Activated CD4-positive, CD25-positive, alpha-beta regulatory T cell (primary cell): Measurements from ENCODE around the gene ZDHHC11.
A peak's percentile ranks its signal among the peaks of the same experiment; 100 is the strongest.

ENCODE experiments used
- DNase-seq, 4 experiments: peaks; one replicate each; lab custom pipeline; 2025; lab: John Stamatoyannopoulos, UW

The ZDHHC11 gene, protein sequence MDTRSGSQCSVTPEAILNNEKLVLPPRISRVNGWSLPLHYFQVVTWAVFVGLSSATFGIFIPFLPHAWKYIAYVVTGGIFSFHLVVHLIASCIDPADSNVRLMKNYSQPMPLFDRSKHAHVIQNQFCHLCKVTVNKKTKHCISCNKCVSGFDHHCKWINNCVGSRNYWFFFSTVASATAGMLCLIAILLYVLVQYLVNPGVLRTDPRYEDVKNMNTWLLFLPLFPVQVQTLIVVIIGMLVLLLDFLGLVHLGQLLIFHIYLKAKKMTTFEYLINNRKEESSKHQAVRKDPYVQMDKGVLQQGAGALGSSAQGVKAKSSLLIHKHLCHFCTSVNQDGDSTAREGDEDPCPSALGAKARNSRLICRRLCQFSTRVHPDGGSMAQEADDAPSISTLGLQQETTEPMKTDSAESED

GRCh38 chr5:850511-851006 is at the start of gene ZDHHC11:
Gene ZDHHC11, minus strand, starts transcription at chr5:850986. Its CDS starts 384 bp downstream, at chr5:850602.
- DNase-seq, result no peak

DNA sequence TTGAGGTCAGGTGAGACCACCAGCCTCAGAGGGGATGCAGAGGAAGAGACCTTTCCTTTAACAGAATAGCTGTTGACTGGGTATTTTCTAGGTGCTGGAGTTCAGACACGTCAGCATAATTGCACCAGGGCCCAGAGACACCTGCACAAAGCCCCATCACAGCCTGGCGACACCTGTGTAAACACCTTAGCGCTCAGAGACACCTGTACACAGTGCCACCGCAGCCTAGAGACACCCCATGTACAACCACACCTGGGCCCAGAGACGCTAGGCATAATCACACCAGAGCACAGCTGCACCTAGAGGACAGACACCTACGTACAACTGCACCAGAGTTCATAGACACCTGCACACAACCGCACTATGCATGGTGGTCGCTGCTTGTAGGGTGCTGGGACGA is 42.9 kb upstream of the ZDHHC11 start:
- no peak for DNase-seq

DNA sequence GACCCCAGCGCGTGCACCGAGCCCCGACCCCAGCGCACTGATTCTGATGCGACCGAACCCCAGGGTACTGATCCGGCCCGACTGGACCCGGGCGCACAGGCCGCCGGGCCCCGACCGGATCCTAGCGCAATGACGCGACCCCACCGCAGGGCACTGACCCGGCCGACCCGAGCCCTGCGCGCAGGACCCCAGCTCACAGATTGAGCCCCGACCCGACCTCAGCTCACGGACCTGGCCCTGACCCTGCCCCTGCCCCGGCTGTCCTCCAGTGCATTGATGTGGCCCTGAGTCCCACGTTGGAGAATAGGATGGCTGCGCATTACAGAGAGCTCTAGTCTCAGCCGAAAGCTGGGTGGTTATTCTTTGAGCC is 42.3 kb upstream of the ZDHHC11 start:
- no peak for DNase-seq

DNA sequence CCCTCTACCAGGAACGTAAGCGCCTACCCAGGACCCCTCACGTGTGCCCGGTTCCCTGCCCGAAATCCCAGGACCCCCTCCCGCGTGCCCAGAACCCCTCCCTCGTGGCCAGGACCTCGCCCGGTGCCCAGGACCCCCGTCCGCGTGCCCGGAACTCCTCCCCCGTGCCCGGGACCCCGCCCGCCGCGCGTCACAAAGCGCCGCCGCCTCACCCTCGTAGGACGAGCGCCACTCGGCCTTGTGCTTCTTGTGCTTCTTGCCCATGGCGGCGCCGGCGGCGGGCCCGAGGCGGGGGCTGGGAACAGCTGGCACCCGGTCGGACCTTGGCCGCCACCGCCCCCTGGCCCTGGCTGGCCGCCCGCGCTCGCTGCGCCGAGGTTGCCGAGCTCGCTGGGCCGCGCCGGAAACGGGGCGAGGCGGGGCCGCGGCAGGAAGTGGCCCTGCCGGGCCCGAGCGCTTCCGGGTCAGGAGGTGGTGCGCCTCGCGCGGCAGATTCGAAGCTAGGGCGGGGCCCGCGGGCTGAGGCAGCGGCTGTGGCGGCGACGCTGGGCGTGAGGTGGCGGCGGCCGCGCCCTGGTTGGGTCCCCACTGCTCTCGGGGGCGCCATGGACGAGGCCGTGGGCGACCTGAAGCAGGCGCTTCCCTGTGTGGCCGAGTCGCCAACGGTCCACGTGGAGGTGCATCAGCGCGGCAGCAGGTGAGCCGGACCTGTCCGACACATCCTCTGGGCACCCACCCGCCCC is 41.8 kb upstream of the ZDHHC11 start, which contains the start of the genes BRD9 and TRIP13:
Gene BRD9 (minus strand): TSS at position 408 of the 743 bp plus-strand sequence. CDS start 144 bp downstream, at position 264.
Gene TRIP13 (plus strand): TSS at position 491 of the 743 bp plus-strand sequence. CDS start 115 bp downstream, at position 606.
- peak; percentile 68 to 80 (median 74) for DNase-seq

GRCh38 chr5:891837-892393 is 41.1 kb upstream of the ZDHHC11 start:
- DNase-seq, result no peak

DNA sequence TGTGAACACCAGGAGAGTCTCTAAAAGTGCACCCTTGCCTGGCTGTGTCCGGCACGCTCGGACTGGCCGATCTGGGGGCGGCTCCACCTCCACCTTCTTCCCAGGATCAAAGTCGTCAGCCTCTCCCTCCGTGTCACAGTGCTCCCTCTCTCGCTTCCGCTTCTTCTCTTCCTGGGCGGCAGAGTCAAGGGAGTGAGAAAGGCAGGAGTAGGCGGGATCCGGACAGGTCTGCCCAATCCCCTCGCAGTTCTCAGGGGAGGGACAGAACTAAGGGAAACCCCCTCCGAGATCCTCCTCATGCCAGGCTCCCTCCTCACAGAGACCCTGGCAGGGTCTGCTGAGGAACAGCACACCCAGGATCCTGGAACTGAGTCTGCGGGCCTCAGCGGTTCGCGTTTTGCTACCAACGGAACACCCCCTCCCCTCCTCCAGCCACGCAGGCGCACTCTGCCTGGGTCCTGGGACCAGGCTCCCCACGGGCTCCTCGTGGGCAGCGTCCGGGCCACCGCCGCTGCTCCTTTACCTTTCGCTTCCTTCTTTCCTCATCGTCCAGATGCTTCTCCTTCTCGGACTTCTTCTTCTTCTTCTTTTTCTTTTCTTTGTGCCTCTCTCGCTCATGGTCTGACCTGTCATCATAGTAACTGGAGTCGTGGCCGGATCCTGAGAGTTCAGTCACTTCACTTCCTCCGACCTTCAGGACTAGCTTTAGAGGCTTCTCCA is 40.5 kb upstream of the ZDHHC11 start:
- DNase-seq, result no peak

DNA sequence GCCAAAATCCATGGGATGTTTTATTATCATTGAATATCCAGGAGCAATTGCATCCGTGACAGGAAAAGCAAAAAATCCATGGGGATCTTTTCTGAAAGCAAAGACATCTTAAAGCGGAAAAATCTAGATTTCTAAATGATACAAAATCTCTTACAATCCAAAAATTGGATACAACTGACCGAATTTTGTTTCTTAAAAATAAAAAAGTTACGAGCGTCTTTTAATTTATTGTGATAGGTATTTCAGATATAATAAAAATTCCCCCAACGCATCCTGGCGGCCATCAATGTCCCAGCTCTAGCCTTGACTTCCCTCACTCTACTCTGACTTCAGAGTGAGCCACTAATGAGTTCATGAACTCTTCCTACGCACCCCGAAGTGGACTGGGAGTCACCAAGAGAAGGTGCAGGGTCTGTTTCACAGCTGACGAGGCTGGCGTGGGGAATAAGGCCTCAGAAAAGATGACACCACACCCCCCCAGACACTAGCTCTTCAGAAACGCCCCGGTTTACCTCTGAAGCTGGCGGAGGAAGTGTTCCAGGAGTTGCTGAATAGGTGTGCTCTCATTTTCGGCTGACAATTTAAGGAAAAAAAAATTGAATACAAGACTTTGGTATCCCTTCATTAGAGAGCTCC is 38.4 kb upstream of the ZDHHC11 start:
- DNase-seq, result no peak

- DNase-seq, result no peak
Measured at GRCh38 chr5:888638-889035, 37.9 kb upstream of the ZDHHC11 start.

DNA sequence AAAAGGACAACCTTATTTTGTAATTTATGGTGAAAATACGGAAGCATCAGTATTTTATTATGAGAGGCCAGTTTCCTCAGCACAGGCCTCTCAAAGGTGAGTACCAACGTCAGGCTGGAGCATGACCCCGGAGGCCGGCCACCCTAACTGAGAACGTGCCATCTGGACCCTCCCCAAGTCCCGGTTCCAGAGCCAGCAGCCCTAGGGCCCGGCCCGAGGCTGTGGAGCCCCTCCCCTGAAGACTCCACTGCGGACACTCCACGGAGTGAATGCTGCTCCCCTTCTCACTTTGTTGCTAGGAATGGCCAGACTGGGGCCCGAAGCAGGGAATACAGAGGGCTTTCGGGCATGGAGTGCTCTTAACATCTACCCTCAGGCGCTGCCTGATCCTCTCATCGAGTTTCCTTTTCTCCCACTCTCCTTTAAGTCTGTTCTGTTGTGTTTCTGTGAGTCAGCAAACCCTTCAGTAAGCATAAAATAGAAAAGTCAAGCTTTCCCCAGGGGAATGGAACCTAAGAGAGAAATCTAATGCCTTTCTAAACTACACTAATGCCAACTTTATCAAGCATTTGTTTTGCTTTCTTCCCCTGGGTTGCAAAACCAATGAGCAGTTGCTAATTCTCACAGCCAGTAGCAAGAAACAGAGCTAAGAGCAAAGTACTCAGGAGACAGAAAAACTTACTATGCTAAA is 37.3 kb upstream of the ZDHHC11 start:
- DNase-seq, result no peak

DNA sequence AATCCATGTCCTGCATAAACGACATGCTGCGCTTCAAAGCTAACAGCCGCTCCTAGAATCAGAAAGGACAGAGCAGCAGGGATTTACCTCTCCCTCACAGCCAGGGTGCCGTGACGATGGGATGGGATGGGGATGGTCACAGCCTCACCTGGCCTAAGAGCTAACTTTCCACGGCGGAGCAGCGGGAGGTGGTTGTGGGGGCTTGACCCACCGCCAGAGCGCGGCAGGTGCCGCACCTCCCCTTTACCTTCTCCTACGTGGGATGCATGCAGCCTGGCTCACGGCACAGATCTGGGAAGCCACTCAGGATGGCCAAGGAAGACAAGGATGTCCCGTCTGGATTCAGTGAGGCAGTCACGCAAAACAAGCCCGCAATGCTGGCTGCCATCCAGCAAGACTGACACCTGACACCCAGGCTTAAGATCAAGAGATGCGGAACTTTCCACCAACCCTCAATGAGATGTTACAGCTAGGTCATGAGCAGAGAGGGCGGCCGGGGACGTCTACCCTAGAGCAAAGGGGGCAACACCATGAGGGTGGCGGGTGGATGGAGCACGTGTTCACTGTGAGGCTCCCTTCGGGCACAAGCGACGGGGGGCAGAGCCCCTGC is 36.0 kb upstream of the ZDHHC11 start:
- DNase-seq, result no peak

- no peak for DNase-seq
Measured at GRCh38 chr5:886036-886435, 35.2 kb upstream of the ZDHHC11 start.

- no peak for DNase-seq
Measured at GRCh38 chr5:885529-885928, 34.7 kb upstream of the ZDHHC11 start.

- no peak for DNase-seq
Measured at GRCh38 chr5:885127-885442, 34.3 kb upstream of the ZDHHC11 start.

DNA sequence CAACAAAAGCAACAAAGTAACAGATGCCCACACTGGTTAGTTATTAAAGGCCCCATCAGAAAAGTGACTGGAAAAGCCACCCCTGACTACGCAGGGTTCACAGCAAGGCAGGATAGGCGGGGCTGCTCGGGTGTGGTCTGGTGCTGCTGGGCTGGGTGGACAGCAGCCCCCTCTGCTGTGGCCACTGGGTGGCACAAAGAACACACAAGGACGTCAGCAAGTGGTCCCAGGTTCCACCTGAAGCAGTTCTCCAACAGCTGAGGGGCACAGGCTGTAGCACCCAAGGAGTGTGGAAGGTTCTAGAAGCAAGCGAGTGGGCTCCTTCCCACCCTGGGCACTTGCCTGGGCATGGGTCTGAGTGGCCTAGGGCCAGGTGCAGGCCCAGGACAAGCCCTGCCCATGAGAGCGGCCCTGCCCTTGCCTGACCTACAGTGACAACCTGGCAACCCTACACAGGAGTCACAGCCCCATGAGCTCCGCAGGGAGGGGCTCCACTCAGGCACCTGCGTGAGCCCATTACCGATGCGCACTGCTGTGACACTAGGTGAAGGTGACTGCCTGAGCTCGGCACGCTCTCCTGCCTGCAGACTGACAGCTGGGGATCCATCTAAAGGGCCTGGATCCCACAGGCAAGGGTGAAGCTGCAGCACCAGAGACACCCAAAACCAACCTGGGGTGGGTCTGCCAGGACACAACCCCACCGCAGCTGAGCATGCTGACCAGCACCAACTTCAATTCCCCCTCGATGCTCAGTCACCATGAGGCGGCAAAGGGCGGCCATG is 33.8 kb upstream of the ZDHHC11 start:
- DNase-seq, result no peak

DNA sequence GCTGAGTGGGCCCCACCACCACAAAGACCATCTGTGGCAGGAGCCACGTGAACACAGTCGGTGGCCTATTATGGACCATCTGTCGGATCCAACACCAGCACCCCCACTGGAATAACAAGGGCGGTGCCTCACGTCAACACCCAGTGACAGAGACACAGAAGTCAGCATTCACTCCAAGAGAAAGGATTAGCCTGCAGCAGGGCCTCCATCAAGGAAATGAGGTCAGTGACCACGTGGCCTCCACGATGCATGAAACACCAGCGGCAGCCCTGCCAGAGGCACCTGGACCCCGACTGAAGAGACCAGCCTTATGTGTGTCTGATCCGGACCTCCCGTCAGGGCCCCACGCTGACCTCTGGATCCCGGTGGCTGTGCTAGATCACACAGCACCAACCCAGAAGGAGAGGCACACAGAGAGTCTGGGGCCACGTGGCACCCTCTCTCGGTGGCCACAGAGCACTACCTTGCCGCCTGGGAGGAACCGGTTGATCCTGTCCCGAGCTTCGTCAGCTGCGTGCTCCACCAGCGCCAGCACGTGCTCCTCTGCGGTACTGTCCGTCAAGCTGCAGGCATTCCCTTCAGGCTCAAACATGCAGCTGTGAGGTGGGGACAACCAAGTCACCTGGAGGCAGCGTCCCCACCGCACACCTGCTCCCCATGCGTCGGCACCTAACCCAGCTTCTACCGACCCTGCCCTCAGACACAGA is 32.8 kb upstream of the ZDHHC11 start:
- no peak for DNase-seq

DNA sequence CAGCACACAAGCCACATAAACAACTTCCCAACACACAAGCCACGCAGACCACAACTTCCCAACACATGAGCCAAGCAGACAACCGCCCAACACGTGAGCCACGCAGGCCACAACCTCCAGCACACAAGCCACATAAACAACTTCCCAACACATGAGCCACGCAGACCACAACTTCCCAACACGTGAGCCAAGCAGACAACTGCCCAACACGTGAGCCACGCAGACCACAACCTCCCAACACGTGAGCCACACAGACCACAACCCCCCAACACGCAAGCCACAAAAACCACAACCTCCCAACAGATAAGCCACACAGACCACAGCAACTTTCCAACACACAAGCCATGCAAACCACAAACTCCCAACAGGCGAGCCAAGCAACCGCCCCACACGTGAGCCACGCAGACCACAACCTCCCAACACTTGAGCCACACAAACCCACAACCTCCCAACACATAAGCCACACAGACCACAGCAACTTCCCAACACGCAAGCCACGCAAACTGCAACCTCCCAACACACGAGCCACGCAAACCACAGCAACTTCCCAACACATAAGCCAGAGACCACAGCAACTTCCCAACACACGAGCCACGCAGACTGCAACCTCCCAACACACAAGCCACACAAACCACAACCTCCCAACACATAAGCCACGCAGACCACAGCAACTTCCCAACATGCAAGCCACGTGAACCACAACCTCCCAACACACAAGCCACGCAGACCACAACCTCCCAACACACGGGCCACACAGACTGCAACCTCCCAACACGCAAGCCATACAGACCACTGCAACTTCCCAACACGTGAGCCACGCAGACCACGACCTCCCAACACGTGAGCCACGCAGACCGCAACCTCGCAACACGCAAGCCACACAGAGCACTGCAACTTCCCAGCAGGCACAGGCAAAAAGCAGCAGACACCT is 31.7 kb upstream of the ZDHHC11 start:
- no peak for DNase-seq

GRCh38 chr5:881551-881935 is 30.8 kb upstream of the ZDHHC11 start:
- DNase-seq, result no peak
